ENCODE results near the gene PBX4.
A peak's percentile ranks its signal among the peaks of the same experiment; 100 is the strongest.

The PBX4 gene

DNA sequence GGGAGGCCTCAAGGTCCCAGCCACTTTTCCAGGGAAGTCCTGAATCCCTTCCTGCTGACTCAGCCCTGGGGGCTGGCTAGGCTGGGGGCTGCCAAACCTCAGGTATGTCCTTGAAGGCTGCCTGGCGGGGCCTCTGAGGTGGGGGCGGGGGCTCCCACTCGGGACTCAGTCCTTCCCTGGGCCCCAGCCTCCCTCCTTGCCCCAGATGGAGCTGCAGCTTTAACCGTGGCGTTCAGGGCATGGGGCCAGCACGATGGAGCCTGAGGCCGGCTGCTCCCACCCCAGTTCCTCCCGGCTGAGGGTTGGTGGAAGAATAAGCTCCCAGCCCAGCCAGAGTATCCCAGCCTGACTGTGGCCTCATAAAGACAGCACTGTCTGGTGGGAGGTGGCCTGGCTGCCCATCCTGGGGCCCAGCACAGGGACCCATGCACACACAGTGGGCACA lies 68.0 kb downstream of the PBX4 start:
- H3K36me3 ChIP-seq (ENCODE audit: control insufficient read depth in 2 of 2, insufficient read depth in 1 of 2, low read length in 2 of 2), result no peaks in the 10 kb centered on the region
- H3K27ac ChIP-seq (ENCODE audit: extremely low read depth, low read depth, low read length), result no peak overlapping the region
- ChIA-PET CTCF (interaction anchor here (0.7 to 7.0 kb wide), 4 partner anchors 10 to 112 kb away, joined by 3 to 75 read pairs (median 7); partner anchors contain the start of genes GMIP and YJEFN3), POLR2A (interaction anchor here (2.0 kb wide), 1 partner anchor 15 kb away, joined by 5 read pairs; no protein-coding TSS in a partner anchor)
- TF ChIP-seq EGR2 (tag by site-specific recombination; IDR thresholded peaks at IDR 0.05; ENCODE audit: low read depth) (peak; percentile 51), AEBP2 (tag by site-specific recombination; IDR thresholded peaks at IDR 0.05; ENCODE audit: borderline replicate concordance) (no peak), ZFHX2 (tag by site-specific recombination; conservative IDR thresholded peaks at IDR 0.05) (peak; percentile 56; the same call in 1 of the 2 replicates), ZNF280D (tag by site-specific recombination; IDR thresholded peaks at IDR 0.05) (no peak), KLF10 (tag by site-specific recombination; IDR thresholded peaks at IDR 0.05) (no peak), ZNF112 (tag by site-specific recombination; IDR thresholded peaks at IDR 0.05) (no peak), ZNF629 (tag by site-specific recombination; IDR thresholded peaks at IDR 0.05) (no peak), ZNF37A (tag by site-specific recombination; IDR thresholded peaks at IDR 0.05) (no peak), ZNF701 (tag by site-specific recombination; IDR thresholded peaks at IDR 0.05) (no peak)
- TF ChIP-seq, protein P1, sequence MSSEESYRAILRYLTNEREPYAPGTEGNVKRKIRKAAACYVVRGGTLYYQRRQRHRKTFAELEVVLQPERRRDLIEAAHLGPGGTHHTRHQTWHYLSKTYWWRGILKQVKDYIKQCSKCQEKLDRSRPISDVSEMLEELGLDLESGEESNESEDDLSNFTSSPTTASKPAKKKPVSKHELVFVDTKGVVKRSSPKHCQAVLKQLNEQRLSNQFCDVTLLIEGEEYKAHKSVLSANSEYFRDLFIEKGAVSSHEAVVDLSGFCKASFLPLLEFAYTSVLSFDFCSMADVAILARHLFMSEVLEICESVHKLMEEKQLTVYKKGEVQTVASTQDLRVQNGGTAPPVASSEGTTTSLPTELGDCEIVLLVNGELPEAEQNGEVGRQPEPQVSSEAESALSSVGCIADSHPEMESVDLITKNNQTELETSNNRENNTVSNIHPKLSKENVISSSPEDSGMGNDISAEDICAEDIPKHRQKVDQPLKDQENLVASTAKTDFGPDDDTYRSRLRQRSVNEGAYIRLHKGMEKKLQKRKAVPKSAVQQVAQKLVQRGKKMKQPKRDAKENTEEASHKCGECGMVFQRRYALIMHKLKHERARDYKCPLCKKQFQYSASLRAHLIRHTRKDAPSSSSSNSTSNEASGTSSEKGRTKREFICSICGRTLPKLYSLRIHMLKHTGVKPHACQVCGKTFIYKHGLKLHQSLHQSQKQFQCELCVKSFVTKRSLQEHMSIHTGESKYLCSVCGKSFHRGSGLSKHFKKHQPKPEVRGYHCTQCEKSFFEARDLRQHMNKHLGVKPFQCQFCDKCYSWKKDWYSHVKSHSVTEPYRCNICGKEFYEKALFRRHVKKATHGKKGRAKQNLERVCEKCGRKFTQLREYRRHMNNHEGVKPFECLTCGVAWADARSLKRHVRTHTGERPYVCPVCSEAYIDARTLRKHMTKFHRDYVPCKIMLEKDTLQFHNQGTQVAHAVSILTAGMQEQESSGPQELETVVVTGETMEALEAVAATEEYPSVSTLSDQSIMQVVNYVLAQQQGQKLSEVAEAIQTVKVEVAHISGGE (tag by site-specific recombination; conservative IDR thresholded peaks at IDR 0.05; ENCODE audit: low read depth), result no peak
- H3K4me3 ChIP-seq (ENCODE audit: low read depth, low read length), result no peak overlapping the region
- H3K4me1 ChIP-seq (ENCODE audit: control insufficient read depth, insufficient read depth, low read length), result no peaks in the 10 kb centered on the region
- H3K9me3 ChIP-seq (ENCODE audit: control insufficient read depth, insufficient read depth, low read depth, low read length), result no peaks in the 10 kb centered on the region

- ChIA-PET POLR2A (interaction anchor here (2.0 kb wide), 1 partner anchor 15 kb away, joined by 5 read pairs; no protein-coding TSS in a partner anchor), CTCF (interaction anchor here (1.7 to 7.0 kb wide), 2 partner anchors 8 to 18 kb away, joined by 4 to 75 read pairs; partner anchors contain the start of gene YJEFN3)
- no peaks in the 10 kb centered on the region for H3K9me3 ChIP-seq (ENCODE audit: control insufficient read depth, insufficient read depth, low read depth, low read length)
- no peaks in the 10 kb centered on the region for H3K36me3 ChIP-seq (ENCODE audit: control insufficient read depth in 2 of 2, insufficient read depth in 1 of 2, low read length in 2 of 2)
- H3K4me1 ChIP-seq (ENCODE audit: control insufficient read depth, insufficient read depth, low read length), result no peaks in the 10 kb centered on the region
- TF ChIP-seq ZIC2 (tag by site-specific recombination; IDR thresholded peaks at IDR 0.05), result peak; percentile 46; the same call in 1 of the 2 replicates
- TF ChIP-seq ZEB2 (tag by site-specific recombination; IDR thresholded peaks at IDR 0.05), result peak; percentile 97
- no peak for TF ChIP-seq ZNF23 (tag by site-specific recombination; IDR thresholded peaks at IDR 0.05; ENCODE audit: borderline replicate concordance)
- TF ChIP-seq RBAK (tag by site-specific recombination; IDR thresholded peaks at IDR 0.05), result no peak
- TF ChIP-seq, protein P2, sequence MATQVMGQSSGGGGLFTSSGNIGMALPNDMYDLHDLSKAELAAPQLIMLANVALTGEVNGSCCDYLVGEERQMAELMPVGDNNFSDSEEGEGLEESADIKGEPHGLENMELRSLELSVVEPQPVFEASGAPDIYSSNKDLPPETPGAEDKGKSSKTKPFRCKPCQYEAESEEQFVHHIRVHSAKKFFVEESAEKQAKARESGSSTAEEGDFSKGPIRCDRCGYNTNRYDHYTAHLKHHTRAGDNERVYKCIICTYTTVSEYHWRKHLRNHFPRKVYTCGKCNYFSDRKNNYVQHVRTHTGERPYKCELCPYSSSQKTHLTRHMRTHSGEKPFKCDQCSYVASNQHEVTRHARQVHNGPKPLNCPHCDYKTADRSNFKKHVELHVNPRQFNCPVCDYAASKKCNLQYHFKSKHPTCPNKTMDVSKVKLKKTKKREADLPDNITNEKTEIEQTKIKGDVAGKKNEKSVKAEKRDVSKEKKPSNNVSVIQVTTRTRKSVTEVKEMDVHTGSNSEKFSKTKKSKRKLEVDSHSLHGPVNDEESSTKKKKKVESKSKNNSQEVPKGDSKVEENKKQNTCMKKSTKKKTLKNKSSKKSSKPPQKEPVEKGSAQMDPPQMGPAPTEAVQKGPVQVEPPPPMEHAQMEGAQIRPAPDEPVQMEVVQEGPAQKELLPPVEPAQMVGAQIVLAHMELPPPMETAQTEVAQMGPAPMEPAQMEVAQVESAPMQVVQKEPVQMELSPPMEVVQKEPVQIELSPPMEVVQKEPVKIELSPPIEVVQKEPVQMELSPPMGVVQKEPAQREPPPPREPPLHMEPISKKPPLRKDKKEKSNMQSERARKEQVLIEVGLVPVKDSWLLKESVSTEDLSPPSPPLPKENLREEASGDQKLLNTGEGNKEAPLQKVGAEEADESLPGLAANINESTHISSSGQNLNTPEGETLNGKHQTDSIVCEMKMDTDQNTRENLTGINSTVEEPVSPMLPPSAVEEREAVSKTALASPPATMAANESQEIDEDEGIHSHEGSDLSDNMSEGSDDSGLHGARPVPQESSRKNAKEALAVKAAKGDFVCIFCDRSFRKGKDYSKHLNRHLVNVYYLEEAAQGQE (tag by site-specific recombination; IDR thresholded peaks at IDR 0.05), result no peak
- H3K4me3 ChIP-seq (ENCODE audit: low read depth, low read length), result no peak overlapping the region
- H3K27ac ChIP-seq (ENCODE audit: extremely low read depth, low read depth, low read length), result no peak overlapping the region
Measured at GRCh38 chr19:19549804-19550464, 68.6 kb downstream of the PBX4 start.
